Muscle layer of duodenum (tissue), 2 donors: ENCODE data around the gene CRAMP1.
"Not testable (repeated sequence)": the region's sequence is repeated elsewhere in the genome, so short reads cannot be mapped to it uniquely, and the experiment has no call there.

ENCODE experiments used
- H3K27ac ChIP-seq: one replicate; pipeline ENCODE4 v1.7.0; 2013; ENCODE audit warnings: mild to moderate bottlenecking, low read length
- H3K27me3 ChIP-seq: one replicate; pipeline ENCODE4 v1.7.0; 2013; ENCODE audit warnings: low read depth, mild to moderate bottlenecking, control low read depth, low read length
- H3K36me3 ChIP-seq, 2 donors: one replicate each; pipeline ENCODE4 v1.7.0; 2013; ENCODE audit warnings: low read length in 2 of 2, control low read depth in 1 of 2, mild to moderate bottlenecking in 1 of 2; ENCODE audit not compliant: insufficient read depth in 2 of 2, control insufficient read depth in 1 of 2
- H3K4me1 ChIP-seq, 2 donors: one replicate each; pipeline ENCODE4 v1.7.0; 2013; ENCODE audit warnings: low read length in 2 of 2, mild to moderate bottlenecking in 2 of 2, control low read depth in 1 of 2, moderate library complexity in 1 of 2; ENCODE audit not compliant: insufficient read depth in 2 of 2, control insufficient read depth in 1 of 2
- H3K4me3 ChIP-seq, 2 donors: one replicate each; pipeline ENCODE4 v1.7.0; 2013; ENCODE audit warnings: low read length in 2 of 2, low read depth in 1 of 2, mild to moderate bottlenecking in 1 of 2
- H3K9me3 ChIP-seq, 2 donors: one replicate each; pipeline ENCODE4 v1.7.0; 2013; ENCODE audit warnings: low read length in 2 of 2, control low read depth in 1 of 2, mild to moderate bottlenecking in 1 of 2; ENCODE audit not compliant: control insufficient read depth in 1 of 2
- donor health status: healthy.

CRAMP1 gene

DNA sequence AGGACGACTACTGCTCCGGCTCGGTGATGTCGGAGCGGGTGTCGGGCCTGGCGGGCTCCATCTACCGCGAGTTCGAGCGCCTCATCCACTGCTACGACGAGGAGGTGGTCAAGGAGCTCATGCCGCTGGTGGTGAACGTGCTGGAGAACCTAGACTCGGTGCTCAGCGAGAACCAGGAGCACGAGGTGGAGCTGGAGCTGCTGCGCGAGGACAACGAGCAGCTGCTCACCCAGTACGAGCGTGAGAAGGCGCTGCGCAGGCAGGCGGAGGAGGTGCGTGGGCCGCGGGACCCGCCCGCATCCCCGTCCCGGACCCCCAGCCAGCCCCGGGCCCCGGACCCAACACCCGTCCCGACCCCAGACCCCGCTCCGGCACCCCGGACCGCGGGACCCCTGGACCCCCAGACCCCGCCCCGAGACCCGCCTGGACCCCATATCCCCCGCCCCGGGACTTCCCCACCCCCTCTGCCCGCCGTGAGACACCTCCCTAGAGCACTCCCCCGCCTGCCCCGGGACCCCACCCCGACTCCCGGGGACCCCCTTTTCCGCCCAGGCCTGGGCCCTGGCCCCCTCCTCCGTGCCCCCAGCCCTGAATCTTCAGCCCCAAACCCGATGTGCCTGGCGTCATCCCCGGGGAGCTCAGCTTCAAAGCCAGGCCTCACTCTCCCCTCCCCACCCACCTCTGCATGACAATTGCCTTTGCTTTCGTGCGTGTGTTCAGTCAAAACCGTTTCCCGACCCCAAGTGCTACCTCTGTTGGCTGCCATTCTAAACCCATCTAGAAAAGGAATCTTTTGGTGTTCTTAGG, 94.4 kb downstream of the CRAMP1 start:
- Histone ChIP-seq H3K9me3 (no peaks in the 10 kb centered on the region), H3K27ac (peak overlapping the region; percentile 85), H3K36me3 (peaks cover 7 to 8% of the 10 kb centered on the region in 2 donors), H3K4me1 (peaks cover 7 to 24% of the 10 kb centered on the region in 2 donors), H3K27me3 (no peaks in the 10 kb centered on the region), H3K4me3 (peak overlapping the region; percentile 83 to 84)

DNA sequence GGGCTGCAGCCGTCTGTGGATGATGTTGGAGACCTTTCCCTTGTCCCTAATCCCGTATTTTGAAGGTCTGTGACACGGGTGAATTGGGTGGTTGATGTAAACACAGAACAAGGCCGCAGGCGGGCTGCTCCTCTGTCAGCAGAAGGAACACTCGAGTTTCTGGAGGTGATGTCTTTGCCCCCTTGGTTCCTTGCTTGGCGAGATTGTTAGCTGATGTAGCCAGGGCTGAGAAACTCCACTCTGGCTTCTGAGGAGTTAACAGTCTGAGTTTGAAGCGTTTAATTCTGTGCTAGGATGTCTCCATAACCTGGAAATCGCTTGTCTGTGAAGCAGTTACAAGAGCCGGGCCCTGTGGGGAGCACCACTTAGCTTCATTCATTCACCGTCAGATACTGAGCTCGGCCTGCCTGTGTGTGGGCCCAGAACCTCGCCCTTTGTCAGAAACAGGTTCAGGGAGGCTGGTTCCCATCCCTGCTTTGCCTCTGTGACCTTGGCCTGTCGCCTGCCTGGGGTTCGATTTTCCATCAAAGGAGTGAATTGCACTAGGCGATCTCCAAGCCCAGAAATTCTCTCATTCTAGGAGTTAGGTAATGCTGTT, 95.1 kb downstream of the CRAMP1 start:
- Histone ChIP-seq H3K27me3 (no peaks in the 10 kb centered on the region), H3K36me3 (peaks cover 3 to 4% of the 10 kb centered on the region in 2 donors), H3K9me3 (no peaks in the 10 kb centered on the region), H3K4me1 (peaks cover 7 to 24% of the 10 kb centered on the region in 2 donors), H3K4me3 (peak overlapping the region; percentile 50 to 84), H3K27ac (peak overlapping the region; percentile 34)

- no peaks in the 10 kb centered on the region for H3K27me3 ChIP-seq
- peak overlapping the region in 1 of 2 donors; percentile 50 for H3K4me3 ChIP-seq
- peaks cover 7 to 28% of the 10 kb centered on the region in 2 donors for H3K4me1 ChIP-seq
- H3K9me3 ChIP-seq, result no peaks in the 10 kb centered on the region
- H3K36me3 ChIP-seq, result no peaks in the 10 kb centered on the region
- H3K27ac ChIP-seq, result no peak overlapping the region
Measured at GRCh38 chr16:1708083-1708767, 96.1 kb downstream of the CRAMP1 start.

DNA sequence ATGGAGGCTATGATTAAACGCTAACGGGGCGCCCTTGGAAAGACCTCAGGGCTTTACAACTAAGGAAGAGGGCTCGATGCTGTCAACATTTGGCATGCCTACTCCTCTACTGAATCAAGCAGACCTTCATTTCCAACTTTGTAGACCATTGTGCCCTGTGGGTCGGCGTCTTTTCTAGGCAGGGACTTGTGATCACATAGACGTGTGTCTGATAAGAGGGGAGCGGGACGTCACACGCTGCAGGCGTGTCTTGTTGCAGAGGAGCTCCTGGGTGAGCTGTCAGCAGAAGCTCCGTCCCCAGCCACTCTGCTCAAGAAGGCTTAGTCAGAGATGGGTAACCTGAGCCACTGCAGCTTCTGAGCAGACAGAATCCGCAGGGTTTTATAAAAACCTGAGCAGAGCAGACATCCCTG, 96.6 kb downstream of the CRAMP1 start:
- Histone ChIP-seq H3K4me3 (no peak overlapping the region), H3K27me3 (no peaks in the 10 kb centered on the region), H3K27ac (no peak overlapping the region), H3K36me3 (no peaks in the 10 kb centered on the region), H3K4me1 (peaks cover 7 to 28% of the 10 kb centered on the region in 2 donors), H3K9me3 (no peaks in the 10 kb centered on the region)

GRCh38 chr16:1709356-1709755, 97.2 kb downstream of the CRAMP1 start:
- Histone ChIP-seq H3K9me3 (no peaks in the 10 kb centered on the region), H3K4me3 (no peak overlapping the region), H3K27ac (no peak overlapping the region), H3K36me3 (no peaks in the 10 kb centered on the region), H3K4me1 (peaks cover 7 to 28% of the 10 kb centered on the region in 2 donors), H3K27me3 (no peaks in the 10 kb centered on the region)

DNA sequence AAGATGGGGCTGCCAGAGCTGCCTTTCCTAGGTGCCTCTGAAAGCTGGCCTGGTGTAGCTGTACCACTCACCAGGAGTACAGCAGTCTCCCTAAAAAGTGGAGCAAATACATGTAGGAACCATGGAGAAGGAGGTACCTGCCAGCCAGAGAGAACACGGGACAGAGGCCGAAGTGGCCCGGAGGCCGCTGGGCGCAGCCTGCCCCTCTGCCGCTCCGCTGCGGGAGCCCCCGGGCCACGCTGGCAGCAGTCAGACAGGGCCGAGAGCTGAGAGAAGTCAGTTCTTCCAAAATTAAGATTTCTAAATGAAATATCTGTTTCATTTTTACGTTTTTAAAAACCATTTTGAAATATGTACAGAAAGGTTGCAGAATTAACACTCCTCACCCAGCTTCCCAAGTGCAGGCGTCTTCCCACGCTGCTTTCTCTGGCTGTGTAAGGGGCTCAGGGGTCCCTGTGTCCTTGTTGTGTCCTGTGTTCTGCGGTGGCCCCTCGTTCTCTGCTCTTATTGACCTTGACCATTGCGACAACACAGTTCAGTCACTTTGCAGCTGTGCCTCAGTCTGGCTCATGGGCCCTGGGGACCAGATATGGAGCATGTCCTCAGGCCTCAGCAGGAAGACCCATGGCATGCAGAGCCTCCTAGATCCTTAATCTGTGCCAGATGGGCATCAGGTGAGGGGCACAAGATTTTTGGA, 98.8 kb downstream of the CRAMP1 start:
- Histone ChIP-seq H3K27ac (no peak overlapping the region), H3K4me1 (peaks cover 7 to 23% of the 10 kb centered on the region in 2 donors), H3K9me3 (no peaks in the 10 kb centered on the region), H3K4me3 (no peak overlapping the region), H3K36me3 (no peaks in the 10 kb centered on the region), H3K27me3 (no peaks in the 10 kb centered on the region)

DNA sequence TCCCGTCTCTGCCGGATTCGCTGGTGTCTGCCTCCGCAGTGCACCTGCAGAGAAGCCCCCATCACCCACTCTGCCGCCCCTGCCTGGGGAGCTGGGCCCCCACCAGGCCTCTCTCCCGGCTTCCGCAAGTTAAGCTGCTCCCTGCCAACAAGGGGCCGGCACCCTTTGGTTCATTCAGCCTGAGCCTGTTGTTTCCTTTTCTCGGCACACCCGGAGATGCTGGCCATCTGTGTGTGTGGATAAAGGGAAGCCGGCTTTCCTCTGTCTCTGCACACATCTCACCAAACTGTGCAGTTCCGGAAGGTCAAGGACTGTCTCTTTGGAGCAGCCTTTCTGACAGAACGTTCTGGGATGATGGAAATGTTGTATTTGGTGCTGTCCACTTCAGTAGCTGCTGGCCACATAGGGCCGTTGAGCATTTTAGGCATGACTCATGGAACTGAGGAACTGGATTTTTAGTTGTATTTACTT, 100.7 kb downstream of the CRAMP1 start:
- H3K36me3 ChIP-seq, result no peaks in the 10 kb centered on the region
- no peaks in the 10 kb centered on the region for H3K27me3 ChIP-seq
- H3K27ac ChIP-seq, result no peak overlapping the region
- H3K4me3 ChIP-seq, result no peak overlapping the region
- peaks cover 4 to 15% of the 10 kb centered on the region in 2 donors for H3K4me1 ChIP-seq
- no peaks in the 10 kb centered on the region for H3K9me3 ChIP-seq

DNA sequence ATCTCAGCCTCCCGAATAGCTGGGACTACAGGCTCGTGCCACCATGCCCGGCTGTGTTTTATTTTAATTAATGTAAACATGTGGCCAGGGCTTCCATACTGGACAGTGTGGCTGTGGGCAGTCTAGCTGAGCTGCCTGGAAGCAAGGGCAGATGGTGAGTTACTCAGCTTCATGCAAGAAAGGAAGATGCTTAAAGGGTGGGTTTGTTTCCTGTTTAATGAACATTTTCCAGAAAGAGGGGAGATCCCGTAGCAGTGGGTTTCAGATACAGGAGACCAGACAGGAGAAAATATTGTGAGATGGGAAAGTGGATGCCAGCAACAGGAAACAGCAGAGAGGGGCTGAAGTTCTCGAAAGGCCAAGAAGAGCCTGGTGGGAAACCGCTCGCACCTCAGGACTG, 101.2 kb downstream of the CRAMP1 start:
- no peak overlapping the region for H3K27ac ChIP-seq
- H3K27me3 ChIP-seq, result no peaks in the 10 kb centered on the region
- H3K9me3 ChIP-seq, result no peaks in the 10 kb centered on the region
- H3K4me3 ChIP-seq, result no peak overlapping the region
- peaks cover 0 to 10% of the 10 kb centered on the region in 2 donors for H3K4me1 ChIP-seq
- no peaks in the 10 kb centered on the region for H3K36me3 ChIP-seq

- Histone ChIP-seq H3K27ac (no peak overlapping the region), H3K4me3 (no peak overlapping the region), H3K36me3 (no peaks in the 10 kb centered on the region), H3K27me3 (no peaks in the 10 kb centered on the region), H3K4me1 (peaks cover 0 to 4% of the 10 kb centered on the region in 2 donors), H3K9me3 (no peaks in the 10 kb centered on the region)
Measured at GRCh38 chr16:1713933-1714332, 101.8 kb downstream of the CRAMP1 start.

- H3K9me3 ChIP-seq, result no peaks in the 10 kb centered on the region
- no peak overlapping the region for H3K27ac ChIP-seq
- H3K4me3 ChIP-seq, result no peak overlapping the region
- no peaks in the 10 kb centered on the region for H3K27me3 ChIP-seq
- H3K36me3 ChIP-seq, result no peaks in the 10 kb centered on the region
- peaks cover 0 to 8% of the 10 kb centered on the region in 2 donors for H3K4me1 ChIP-seq
Measured at GRCh38 chr16:1715220-1715619, 103.1 kb downstream of the CRAMP1 start.

GRCh38 chr16:1718236-1718635, 106.1 kb downstream of the CRAMP1 start:
- not testable (repeated sequence) for H3K27ac ChIP-seq, H3K27me3 ChIP-seq, H3K36me3 ChIP-seq, H3K4me3 ChIP-seq, H3K9me3 ChIP-seq
- peaks cover 0 to 14% of the 10 kb centered on the region in 2 donors for H3K4me1 ChIP-seq
